NB4 (cell line): ENCODE results near the gene NFAT5.

Experiments
- POLR2A ChIP-seq: IDR thresholded peaks from 2 replicates; pipeline ENCODE4 v1.6.1; 2011; ENCODE audit warnings: mild to moderate bottlenecking; ENCODE audit not compliant: insufficient read length; ENCODE audit errors: extremely low read depth
- TF ChIP-seq, protein P1 (sequence below): IDR thresholded peaks from one replicate; pipeline ENCODE4 v1.5.1; 2012; ENCODE audit warnings: low read depth, low read length

DNA sequence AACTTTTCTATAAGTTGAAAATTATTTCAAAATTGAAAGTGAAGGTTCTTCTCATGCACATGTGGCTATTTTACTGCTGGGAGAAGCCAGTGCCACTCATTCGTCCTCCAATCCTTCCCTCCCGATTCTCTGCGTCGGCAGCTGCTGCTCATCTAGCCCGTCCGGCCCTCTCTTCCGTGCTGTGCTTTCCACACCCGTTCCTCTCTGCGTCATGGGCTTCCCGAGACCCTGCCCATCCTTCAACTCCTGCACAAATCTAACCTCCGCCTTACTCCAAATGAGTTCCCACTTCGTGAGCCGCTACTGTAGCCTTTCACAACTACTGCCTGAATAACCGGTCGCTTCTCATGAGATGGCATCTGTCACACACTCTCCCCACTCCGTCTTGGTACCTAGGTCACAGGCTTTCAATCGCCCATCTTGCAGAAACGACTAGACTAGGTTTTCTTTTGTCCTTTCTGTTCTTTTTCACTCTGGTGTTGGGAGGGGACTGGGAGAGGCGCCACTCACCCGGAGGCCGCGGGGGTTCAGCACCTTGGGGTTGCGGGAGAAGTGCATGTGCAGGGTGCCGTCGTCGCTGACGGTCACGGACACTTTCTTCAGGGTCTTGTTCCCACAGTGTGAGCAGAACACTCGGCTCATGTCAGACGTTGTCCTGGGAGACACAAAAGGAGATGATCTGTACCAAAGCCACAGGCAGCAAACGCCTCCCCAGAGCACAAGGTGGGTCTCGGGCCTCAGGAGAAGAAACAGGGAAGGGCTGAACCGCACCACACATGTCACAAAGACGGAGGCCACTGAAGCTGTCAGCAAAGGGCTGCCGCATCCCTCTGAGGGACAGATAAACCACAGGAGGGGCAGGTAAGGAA is 178.8 kb downstream of the NFAT5 start:
- no peak for TF ChIP-seq POLR2A
- TF ChIP-seq, protein P1, sequence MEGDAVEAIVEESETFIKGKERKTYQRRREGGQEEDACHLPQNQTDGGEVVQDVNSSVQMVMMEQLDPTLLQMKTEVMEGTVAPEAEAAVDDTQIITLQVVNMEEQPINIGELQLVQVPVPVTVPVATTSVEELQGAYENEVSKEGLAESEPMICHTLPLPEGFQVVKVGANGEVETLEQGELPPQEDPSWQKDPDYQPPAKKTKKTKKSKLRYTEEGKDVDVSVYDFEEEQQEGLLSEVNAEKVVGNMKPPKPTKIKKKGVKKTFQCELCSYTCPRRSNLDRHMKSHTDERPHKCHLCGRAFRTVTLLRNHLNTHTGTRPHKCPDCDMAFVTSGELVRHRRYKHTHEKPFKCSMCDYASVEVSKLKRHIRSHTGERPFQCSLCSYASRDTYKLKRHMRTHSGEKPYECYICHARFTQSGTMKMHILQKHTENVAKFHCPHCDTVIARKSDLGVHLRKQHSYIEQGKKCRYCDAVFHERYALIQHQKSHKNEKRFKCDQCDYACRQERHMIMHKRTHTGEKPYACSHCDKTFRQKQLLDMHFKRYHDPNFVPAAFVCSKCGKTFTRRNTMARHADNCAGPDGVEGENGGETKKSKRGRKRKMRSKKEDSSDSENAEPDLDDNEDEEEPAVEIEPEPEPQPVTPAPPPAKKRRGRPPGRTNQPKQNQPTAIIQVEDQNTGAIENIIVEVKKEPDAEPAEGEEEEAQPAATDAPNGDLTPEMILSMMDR: no peak
